WTC11 (cell line): Measurements from ENCODE around the gene PROSER3. TPM values are rescaled to one million over a fixed set of nuclear protein-coding genes. Genes with fewer than 3 reads are reported as not detected.
A peak's percentile ranks its signal among the peaks of the same experiment; 100 is the strongest.

Source experiments
- AFF4 ChIP-seq: sonication (generic); formaldehyde crosslinking; IDR thresholded peaks from 2 replicates; pipeline ENCODE4 v1.8.1; 2023; ENCODE audit warnings: mild to moderate bottlenecking, missing genetic modification reagents, borderline replicate concordance
- ATF1 ChIP-seq: sonication (generic); formaldehyde crosslinking; IDR thresholded peaks from 2 replicates; pipeline ENCODE4 v1.8.1; 2023; ENCODE audit warnings: mild to moderate bottlenecking, moderate library complexity, missing genetic modification reagents
- CDX4 ChIP-seq: fragments of 250-450 bp; sonication (Bioruptor Pico); IDR thresholded peaks from 2 replicates; pipeline ENCODE4 v1.9.0; 2021; ENCODE audit warnings: moderate library complexity, mild to moderate bottlenecking, inconsistent platforms, borderline replicate concordance
- CREB1 ChIP-seq: sonication (generic); formaldehyde crosslinking; IDR thresholded peaks from 2 replicates; pipeline ENCODE4 v1.8.0; 2023; ENCODE audit warnings: mild to moderate bottlenecking, missing genetic modification reagents
- E2F5 ChIP-seq: sonication (generic); formaldehyde crosslinking; IDR thresholded peaks from 2 replicates; pipeline ENCODE4 v1.8.1; 2022; ENCODE audit warnings: mild to moderate bottlenecking, moderate library complexity, missing genetic modification reagents
- ERG ChIP-seq: fragments of 250-450 bp; sonication (Bioruptor Pico); IDR thresholded peaks from 2 replicates; pipeline ENCODE4 v1.8.0; 2021; ENCODE audit warnings: mild to moderate bottlenecking
- FOXP4 ChIP-seq: sonication (generic); formaldehyde crosslinking; IDR thresholded peaks from 2 replicates; pipeline ENCODE4 v1.8.0; 2022; ENCODE audit warnings: mild to moderate bottlenecking, missing genetic modification reagents
- GRHL2 ChIP-seq: fragments of 250-450 bp; sonication (Bioruptor Pico); IDR thresholded peaks from 2 replicates; pipeline ENCODE4 v1.8.0; 2022; ENCODE audit warnings: mild to moderate bottlenecking, moderate library complexity; ENCODE audit not compliant: insufficient replicate concordance, severe bottlenecking
- IRF1 ChIP-seq: sonication (generic); formaldehyde crosslinking; IDR thresholded peaks from 2 replicates; pipeline ENCODE4 v1.8.0; 2023; ENCODE audit warnings: missing genetic modification reagents
- MLX ChIP-seq: sonication (generic); formaldehyde crosslinking; IDR thresholded peaks from 2 replicates; pipeline ENCODE4 v1.8.1; 2023; ENCODE audit warnings: mild to moderate bottlenecking, missing genetic modification reagents, moderate library complexity
- MYBL2 ChIP-seq: sonication (generic); formaldehyde crosslinking; IDR thresholded peaks from 2 replicates; pipeline ENCODE4 v1.8.1; 2023; ENCODE audit warnings: mild to moderate bottlenecking, moderate library complexity, missing genetic modification reagents
- NFATC4 ChIP-seq: fragments of 250-450 bp; sonication (Bioruptor Pico); IDR thresholded peaks from 2 replicates; pipeline ENCODE4 v1.9.0; 2021; ENCODE audit warnings: mild to moderate bottlenecking
- NFE2L1 ChIP-seq: sonication (generic); formaldehyde crosslinking; IDR thresholded peaks from 2 replicates; pipeline ENCODE4 v1.8.1; 2023; ENCODE audit warnings: missing genetic modification reagents
- NFYB ChIP-seq: sonication (generic); formaldehyde crosslinking; conservative IDR thresholded peaks from 2 replicates; pipeline ENCODE4 v1.8.0; 2022; ENCODE audit warnings: low read depth, missing genetic modification reagents
- PRDM15 ChIP-seq: sonication (generic); formaldehyde crosslinking; IDR thresholded peaks from 2 replicates; pipeline ENCODE4 v1.8.0; 2022; ENCODE audit warnings: missing genetic modification reagents
- PRRX2 ChIP-seq: fragments of 250-450 bp; sonication (Bioruptor Pico); IDR thresholded peaks from 2 replicates; pipeline ENCODE4 v1.8.0; 2021; ENCODE audit warnings: mild to moderate bottlenecking
- RELA ChIP-seq: sonication (generic); formaldehyde crosslinking; IDR thresholded peaks from 2 replicates; pipeline ENCODE4 v1.8.1; 2022; ENCODE audit warnings: missing genetic modification reagents, mild to moderate bottlenecking, borderline replicate concordance
- SMAD3 ChIP-seq: sonication (generic); formaldehyde crosslinking; IDR thresholded peaks from 2 replicates; pipeline ENCODE4 v1.8.0; 2022; ENCODE audit warnings: missing genetic modification reagents, mild to moderate bottlenecking, borderline replicate concordance
- SP1 ChIP-seq: sonication (generic); formaldehyde crosslinking; conservative IDR thresholded peaks from 2 replicates; pipeline ENCODE4 v1.8.1; 2022; ENCODE audit warnings: missing genetic modification reagents
- TCF7 ChIP-seq: sonication (generic); formaldehyde crosslinking; IDR thresholded peaks from 2 replicates; pipeline ENCODE4 v1.8.0; 2022; ENCODE audit warnings: mild to moderate bottlenecking, low read depth, missing genetic modification reagents, moderate library complexity
- USF1 ChIP-seq: sonication (generic); formaldehyde crosslinking; IDR thresholded peaks from 2 replicates; pipeline ENCODE4 v1.8.0; 2022; ENCODE audit warnings: mild to moderate bottlenecking, missing genetic modification reagents
- USF2 ChIP-seq: sonication (generic); formaldehyde crosslinking; IDR thresholded peaks from 2 replicates; pipeline ENCODE4 v1.8.1; 2023; ENCODE audit warnings: mild to moderate bottlenecking, missing genetic modification reagents, moderate library complexity
- total RNA-seq: library from RNA; stranded (reverse); gene quantifications from 3 replicates; pipeline ENCODE4 v1.2.3, GENCODE V29; 2021

The PROSER3 gene
- total RNA-seq, 1 experiment from 2014 or later: 32.9 TPM

- TF ChIP-seq PRDM15: no peak
- no peak for TF ChIP-seq ERG (CRISPR knock-in tag)
- TF ChIP-seq TCF7 (CRISPR knock-in tag): no peak
- TF ChIP-seq CREB1 (CRISPR knock-in tag): no peak
- no peak for TF ChIP-seq USF1 (CRISPR knock-in tag)
- TF ChIP-seq FOXP4 (CRISPR knock-in tag): no peak
- TF ChIP-seq E2F5 (CRISPR knock-in tag): 0 out of 2 replicates have a peak, but pooled peaks have one; percentile 40
- no peak for TF ChIP-seq NFATC4 (CRISPR knock-in tag)
- no peak for TF ChIP-seq MLX
- no peak for TF ChIP-seq SMAD3 (CRISPR knock-in tag)
- TF ChIP-seq RELA (CRISPR knock-in tag): no peak
- no peak for TF ChIP-seq AFF4
- TF ChIP-seq NFE2L1: no peak
- TF ChIP-seq USF2 (CRISPR knock-in tag): no peak; the same call in 1 of the 2 replicates
- TF ChIP-seq NFYB (CRISPR knock-in tag): no peak
- TF ChIP-seq PRRX2 (CRISPR knock-in tag): no peak
- TF ChIP-seq GRHL2 (CRISPR knock-in tag): no peak
- peak; percentile 68 for TF ChIP-seq SP1 (CRISPR knock-in tag)
- TF ChIP-seq IRF1 (CRISPR knock-in tag): no peak
- peak; percentile 70 for TF ChIP-seq MYBL2 (CRISPR knock-in tag)
- no peak for TF ChIP-seq CDX4 (CRISPR knock-in tag)
- no peak for TF ChIP-seq ATF1
Measured at GRCh38 chr19:35784503-35785338, 26.7 kb downstream of the PROSER3 start (continued).
